Neural cell (in vitro differentiated cells): ENCODE measurements around the gene GRID2IP.

Experiments
- CTCF ChIP-seq: fragments of 450-650 bp; IDR thresholded peaks from 2 replicates; pipeline ENCODE4 v1.5.1; 2014; ENCODE audit warnings: antibody characterized with exemption, mild to moderate bottlenecking, moderate library complexity; ENCODE audit not compliant: poor library complexity, severe bottlenecking
- RAD21 ChIP-seq: fragments of 450-650 bp; conservative IDR thresholded peaks from 2 replicates; pipeline ENCODE4 v1.6.1; 2014; ENCODE audit warnings: antibody characterized with exemption, mild to moderate bottlenecking, moderate library complexity

- TF ChIP-seq CTCF (no peak), RAD21 (no peak)
Observed at GRCh38 chr7:6475433-6476186, 75.7 kb downstream of the GRID2IP start.
